Measurements from ENCODE around the gene TYROBP.

- TF ChIP-seq POLR2A (IDR thresholded peaks at IDR 0.05) = no peak
- TF ChIP-seq CTCF (IDR thresholded peaks at IDR 0.05) = no peak
- no peak for TF ChIP-seq EP300 (IDR thresholded peaks at IDR 0.05)
These were observed 3.1 kb upstream of the TYROBP start for GRCh38 chr19:35911173-35911572.
